Left renal cortex interstitium (tissue), 4 donors: Measurements from ENCODE around the gene NDOR1. TPM values are rescaled to one million over a fixed set of nuclear protein-coding genes. Genes with fewer than 3 reads are reported as not detected.
A peak's percentile ranks its signal among the peaks of the same experiment; 100 is the strongest.
"Not testable (repeated sequence)": the region's sequence is repeated elsewhere in the genome, so short reads cannot be mapped to it uniquely, and the experiment has no call there.

Source experiments
- DNase-seq, 4 donors: peaks; one replicate each; pipeline ENCODE4 v3.0.0-alpha.2; 2013; ENCODE audit warnings: low read depth in 4 of 4, low spot score in 2 of 4, missing footprints in 1 of 4
- polyA plus RNA-seq, 4 donors: library from polyadenylated mRNA; unstranded; fragments of 120-200 nt; gene quantifications; one replicate each; pipeline ENCODE4 v1.2.1, GENCODE V29; 2013; ENCODE audit not compliant: insufficient read length in 4 of 4

Gene NDOR1
- polyA plus RNA-seq, 4 donors = 7.0 to 20.2 (median 14.5) TPM

GRCh38 chr9:137240841-137241489 is 35.5 kb downstream of the NDOR1 start, which contains the start of gene TUBB4B:
TUBB4B (plus strand) TSS chr9:137241287; CDS start chr9:137241361, 74 bp downstream.
- peak; percentile 97 to 99 (median 98) for DNase-seq

GRCh38 chr9:137241490-137242268 is 36.2 kb downstream of the NDOR1 start:
- no peak for DNase-seq

GRCh38 chr9:137242269-137243203 is 37.0 kb downstream of the NDOR1 start:
- DNase-seq = no peak

DNA sequence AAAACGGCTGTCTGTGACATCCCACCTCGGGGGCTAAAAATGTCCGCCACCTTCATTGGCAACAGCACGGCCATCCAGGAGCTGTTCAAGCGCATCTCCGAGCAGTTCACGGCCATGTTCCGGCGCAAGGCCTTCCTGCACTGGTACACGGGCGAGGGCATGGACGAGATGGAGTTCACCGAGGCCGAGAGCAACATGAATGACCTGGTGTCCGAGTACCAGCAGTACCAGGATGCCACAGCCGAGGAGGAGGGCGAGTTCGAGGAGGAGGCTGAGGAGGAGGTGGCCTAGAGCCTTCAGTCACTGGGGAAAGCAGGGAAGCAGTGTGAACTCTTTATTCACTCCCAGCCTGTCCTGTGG is 37.7 kb downstream of the NDOR1 start:
- not testable (repeated sequence) for DNase-seq

GRCh38 chr9:137243626-137244485 is 38.4 kb downstream of the NDOR1 start:
- DNase-seq = no peak

- DNase-seq = no peak
Observed at GRCh38 chr9:137244486-137245449, 39.3 kb downstream of the NDOR1 start.

DNA sequence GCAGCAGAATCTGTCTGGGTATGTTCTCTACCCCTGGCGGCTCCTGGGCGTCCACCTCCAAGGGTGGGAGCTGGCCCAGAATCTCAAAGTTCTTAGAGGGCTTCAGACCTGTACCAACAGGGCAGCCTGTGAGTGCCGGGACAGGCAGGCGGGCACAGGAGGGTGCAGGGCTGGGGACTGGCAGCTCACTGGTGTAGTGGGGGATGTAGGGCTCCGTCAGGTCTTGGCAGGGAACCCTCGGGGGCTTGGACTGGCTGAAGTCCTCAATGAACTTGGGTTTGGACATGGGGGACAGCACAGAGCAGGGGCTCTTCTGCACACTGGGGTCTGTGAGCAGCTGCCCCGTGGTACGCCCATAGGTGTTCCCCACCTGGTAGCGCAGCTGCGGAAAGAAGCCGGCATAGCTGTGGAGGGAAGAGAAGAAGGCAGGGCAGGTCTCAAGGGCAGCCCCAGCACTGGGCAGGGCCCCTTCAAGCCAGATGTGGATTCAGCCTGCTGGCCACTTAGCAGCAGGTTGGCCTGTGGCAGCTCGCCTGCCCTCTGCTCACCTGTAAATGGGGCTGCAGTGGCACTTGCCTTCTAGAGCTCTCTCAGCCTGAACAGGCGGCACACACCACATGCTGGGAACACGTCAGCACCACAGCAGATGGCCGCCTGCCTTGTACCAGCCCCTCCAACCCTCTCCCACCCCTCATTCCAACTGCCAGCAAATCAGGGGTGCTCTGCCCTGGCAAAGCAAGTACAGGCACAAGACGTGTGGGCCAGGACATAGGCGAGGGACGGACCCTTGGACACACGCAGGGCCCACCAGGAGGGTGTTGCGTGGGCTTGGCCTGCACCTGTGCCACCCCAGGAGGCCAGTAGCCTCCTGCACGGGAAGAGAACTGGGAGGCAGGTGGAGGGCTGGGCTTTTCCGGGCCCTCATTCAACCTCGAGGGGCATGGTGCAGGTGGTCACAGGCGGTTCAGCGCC is 40.2 kb downstream of the NDOR1 start:
- no peak for DNase-seq

- no peak for DNase-seq
Observed at GRCh38 chr9:137247135-137247915, 41.8 kb downstream of the NDOR1 start.

- no peak for DNase-seq
Observed at GRCh38 chr9:137247916-137248175, 42.3 kb downstream of the NDOR1 start.

DNA sequence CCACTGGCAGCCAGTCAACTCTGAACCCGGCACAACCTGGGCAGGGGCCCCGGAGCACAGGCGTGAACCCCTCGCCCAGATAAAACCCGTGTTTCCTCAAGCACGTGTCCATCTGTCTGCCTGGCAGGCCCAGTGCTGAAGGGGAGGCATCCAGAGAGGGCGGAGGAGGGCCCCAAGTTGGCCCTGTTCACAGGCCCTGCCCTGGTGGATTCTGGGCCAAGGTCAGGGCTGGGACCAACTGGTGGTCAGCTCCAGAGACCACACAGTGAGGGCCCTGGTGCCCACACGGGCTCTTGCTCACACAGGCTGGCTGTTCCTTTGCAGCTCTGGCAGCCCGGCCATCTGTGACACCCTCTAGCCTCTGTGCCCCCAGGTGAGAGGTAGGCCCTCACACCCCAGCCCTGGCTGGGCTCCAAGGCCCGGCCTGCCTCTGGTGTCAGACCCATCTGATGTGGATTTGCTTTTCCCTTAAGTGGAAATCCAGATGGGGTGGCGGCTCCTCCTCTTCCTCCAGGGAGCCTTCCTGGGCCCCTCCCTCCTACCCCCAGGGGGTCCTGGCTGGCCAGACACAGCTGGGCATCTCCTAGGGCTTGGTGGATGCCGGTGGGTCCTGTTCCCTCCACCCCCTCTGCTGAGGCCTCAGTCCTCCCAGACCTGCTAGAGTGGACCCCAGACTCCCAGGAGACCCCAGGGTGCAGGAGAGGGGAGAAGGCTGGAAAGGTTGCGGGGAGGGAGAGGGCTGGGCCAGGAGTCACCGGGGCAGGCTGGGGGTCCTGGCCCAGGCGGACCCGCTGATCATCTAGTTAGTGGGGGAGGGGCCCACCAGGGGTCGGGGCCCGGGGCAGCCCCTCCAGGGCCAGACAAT is 45.1 kb downstream of the NDOR1 start:
- DNase-seq = no peak

- DNase-seq = no peak
Observed at GRCh38 chr9:137251194-137251461, 45.6 kb downstream of the NDOR1 start, which contains the start of gene STPG3. STPG3 (plus strand) TSS chr9:137251286; CDS start chr9:137251287, 1 bp downstream.

DNA sequence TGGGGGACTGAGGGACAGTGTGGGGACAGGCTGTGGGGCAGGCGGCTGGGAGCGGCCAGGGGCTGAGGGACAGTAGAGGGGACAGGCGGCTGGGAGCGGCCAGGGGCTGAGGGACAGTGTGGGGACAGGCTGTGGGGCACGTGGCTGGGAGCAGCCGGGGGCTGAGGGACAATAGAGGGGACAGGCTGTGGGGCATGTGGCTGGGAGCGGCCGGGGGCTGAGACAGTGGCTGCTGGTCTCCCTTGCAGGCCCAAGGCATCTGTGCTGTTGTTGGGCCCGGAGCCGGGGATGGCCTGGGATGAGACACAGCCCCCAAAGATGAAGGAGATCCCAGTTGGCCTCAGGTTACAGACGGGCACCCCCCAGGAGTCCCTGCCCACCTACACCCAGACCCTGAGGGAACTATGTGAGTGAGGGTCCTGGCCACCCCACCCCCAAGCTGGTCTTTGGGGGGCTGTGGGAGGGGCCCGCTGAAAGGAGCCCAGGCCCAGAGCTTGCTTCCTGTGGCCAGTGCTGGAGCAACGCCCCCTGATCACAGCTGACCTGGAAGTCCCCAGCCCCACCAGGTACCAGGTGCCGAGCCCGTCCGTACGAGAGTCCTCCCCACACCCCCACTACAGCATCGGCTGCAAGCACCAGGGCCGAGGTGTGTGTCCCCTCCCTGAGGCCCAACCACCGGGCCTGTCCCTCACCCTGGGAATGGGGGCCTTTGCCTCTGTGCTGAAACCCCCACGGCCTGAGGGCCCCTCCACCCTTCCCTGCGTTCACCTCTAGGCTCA is 46.2 kb downstream of the NDOR1 start:
- no peak for DNase-seq

DNA sequence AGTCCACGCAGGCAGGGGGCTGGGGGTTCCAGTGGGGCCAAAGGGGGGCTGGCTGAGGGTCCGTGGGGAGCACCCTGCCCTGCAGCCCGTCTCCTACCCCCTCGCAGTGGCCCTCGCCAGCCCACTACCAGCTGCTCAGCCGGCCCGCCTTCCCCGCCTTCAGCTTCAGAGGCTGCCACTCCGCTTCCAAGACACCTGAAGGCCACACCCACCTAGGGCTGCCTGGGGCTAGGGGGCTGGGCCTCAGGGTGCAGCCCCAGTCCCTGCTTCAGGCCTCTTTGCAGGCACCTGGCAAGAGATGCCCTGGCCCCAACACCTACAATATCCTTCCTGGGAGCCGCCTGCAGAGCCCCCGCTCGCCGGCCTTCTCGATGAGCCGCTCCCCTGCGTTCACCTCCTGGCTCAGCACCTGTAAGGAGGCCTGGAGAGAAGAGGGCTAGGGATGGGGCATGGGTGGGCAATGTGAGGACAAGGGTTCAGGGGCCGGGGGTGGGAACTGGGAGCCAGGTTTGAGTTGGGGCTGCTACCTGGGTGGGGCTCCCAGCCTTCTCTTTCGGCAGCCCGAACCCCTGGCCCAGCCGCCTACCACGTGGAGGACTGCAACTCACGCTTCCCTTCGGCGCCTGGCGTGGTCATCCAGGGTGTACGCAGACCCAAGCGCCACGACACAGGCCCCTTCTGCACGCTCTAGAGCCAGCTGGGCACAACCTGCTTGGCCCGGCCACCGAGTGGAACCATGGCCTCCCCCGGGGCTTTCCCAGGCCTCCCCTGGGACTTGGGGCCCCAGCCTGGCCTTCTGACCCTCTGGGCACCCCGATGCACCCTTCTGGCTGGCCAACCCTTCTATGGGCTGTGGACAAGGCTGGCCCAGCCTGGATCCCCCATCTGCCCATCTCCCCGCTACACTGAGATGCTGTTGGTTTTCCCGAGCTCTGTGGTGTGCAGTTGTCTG is 47.3 kb downstream of the NDOR1 start:
- DNase-seq = no peak
